NCI-H146 treated with DMSO at 0.1 percent for 48 hours (cell line): Measurements from ENCODE around the gene DCC.

Experiments
- DNase-seq: peaks from one replicate; lab custom pipeline; 2025; ENCODE audit not compliant: unreplicated experiment; lab: John Stamatoyannopoulos, UW

DCC gene

GRCh38 chr18:53148123-53148522 lies 808.1 kb downstream of the DCC start:
- DNase-seq, result no peak

GRCh38 chr18:53152476-53152875 lies 812.5 kb downstream of the DCC start:
- no peak for DNase-seq

- no peak for DNase-seq
These were observed 813.3 kb downstream of the DCC start for GRCh38 chr18:53153281-53153680.

- no peak for DNase-seq
These were observed 813.8 kb downstream of the DCC start for GRCh38 chr18:53153800-53154199.

GRCh38 chr18:53165770-53166169 lies 825.8 kb downstream of the DCC start:
- no peak for DNase-seq

DNA sequence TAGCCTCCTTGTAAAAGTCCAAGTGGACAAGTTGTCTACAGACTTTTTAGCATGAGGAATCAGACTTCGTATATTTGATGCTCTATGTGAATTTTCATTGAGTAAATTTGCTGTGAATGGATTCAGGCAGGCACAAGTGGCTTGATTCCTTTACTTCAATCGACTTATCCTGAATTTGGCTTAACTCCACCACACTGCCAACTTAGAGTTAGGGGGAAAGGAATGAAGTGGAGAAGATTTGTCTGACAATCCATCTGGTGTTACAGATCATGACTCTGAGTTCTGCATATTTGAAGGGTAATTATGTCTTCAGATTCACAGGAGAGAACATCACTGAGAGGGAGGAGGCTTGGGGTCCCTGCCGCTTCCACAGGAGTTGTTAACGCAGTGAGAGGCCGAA lies 829.3 kb downstream of the DCC start:
- DNase-seq, result no peak

DNA sequence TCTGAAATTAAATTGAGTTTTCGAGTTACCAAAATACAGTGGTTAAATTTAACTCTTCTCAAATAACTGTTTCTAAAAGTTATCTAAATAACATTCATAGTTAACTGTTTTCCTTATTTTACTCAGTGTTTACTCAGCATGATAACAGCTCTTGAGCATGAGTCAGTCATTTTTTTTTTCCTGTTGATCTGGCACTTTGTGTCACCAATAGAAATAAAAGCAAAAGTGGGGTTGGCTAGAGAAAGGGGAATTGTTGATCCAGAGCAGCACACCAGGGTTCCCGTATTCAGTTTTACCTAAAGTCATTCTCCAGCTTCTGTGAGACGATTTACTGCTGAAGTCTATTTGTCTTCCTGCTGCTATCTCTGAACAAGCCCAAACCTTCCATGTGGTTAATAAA lies 851.6 kb downstream of the DCC start:
- peak; percentile 92 for DNase-seq

- peak; percentile 59 for DNase-seq
These were observed 853.9 kb downstream of the DCC start for GRCh38 chr18:53193870-53194269.

DNA sequence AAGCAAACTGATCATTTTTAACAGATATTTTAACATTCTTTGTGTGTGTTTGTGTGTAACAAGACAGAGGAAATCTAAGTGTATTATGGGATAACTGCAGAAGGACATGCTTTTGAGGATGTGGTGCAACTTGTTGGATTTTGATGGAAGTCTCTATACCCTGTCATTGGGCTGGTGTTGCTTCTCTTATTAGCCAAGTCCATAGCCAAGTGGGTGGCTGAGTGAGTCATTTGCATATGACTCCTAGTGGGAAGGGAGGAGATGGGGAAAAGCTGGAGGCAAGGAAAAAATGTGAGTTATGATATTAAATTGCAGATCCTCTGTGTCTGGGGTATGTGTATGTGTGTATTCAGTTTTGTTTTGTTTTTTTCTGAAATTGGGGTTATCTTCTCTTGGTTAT lies 879.9 kb downstream of the DCC start:
- no peak for DNase-seq

DNA sequence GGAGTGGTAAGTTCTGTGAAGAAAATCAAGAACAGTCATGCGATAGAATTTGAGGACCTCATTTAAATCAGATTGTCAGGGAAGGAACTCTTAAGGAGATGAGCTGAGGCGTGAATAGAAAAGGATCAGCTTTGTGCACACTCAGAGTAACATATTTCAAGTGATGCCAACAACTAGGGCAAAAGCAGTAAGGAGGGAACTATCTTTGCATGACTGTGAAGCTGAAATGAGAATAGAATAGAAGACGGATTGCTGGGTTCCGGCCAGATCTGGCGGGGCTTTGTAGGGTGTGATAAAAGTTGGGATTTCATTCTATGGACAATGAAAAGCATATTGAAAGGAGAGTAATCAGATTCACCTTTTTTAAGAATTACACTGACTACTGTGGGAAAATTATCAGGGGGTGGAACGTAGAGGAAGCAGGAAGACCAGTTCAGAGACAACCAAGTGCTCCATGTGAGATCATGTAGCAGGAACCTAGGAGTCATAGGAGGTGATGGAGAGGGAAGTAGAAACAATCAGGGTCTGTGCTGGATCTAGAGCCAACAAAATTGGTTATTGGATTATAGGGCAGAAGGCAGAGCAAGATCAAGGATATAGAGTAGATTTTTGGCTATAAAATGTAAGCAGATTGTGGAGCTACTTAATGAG lies 884.3 kb downstream of the DCC start:
- no peak for DNase-seq

GRCh38 chr18:53225567-53226325 lies 885.7 kb downstream of the DCC start:
- no peak for DNase-seq

- DNase-seq, result no peak
These were observed 894.6 kb downstream of the DCC start for GRCh38 chr18:53234610-53235009.

DNA sequence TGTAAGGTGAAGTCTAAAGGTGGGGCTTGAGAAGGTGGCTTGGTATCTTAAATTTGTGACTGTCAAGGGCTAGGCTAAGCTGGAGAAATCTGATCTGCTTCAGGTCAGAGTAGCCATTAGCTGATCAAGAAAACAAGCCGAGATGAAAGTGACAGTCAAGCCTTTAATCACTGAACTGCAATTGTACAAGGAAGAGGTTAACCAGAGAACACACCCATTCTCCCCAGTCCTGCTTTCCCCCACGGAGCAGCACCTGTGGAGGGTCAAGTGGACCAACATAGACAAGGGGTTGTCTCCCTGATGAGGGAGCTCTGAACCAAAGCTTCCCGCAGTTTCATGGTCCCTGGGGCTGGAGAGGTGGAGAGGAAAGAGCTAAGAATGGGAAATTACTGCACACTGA lies 901.2 kb downstream of the DCC start:
- no peak for DNase-seq

- DNase-seq, result peak; percentile 31
These were observed 913.8 kb downstream of the DCC start for GRCh38 chr18:53253789-53254188.

DNA sequence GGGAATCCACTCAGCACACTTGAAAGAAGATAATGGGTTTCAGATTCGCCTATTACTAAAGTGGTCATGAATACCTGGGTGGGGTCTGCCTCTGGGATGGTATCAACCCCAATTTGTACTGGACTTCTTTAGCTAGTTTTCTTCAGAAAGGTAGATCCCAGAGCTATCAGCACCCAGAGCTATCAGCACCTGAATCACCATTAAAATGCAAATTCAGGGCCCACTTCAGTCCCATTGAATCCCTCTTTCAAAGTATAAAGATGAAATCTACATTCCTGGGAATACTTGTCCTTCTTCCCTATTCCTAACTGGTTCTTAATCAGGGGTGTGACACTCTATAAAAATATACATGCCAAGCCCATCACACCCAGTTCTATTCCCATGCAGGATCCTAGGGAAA lies 914.3 kb downstream of the DCC start:
- DNase-seq, result no peak

- DNase-seq, result no peak
These were observed 921.2 kb downstream of the DCC start for GRCh38 chr18:53261241-53261640.

DNA sequence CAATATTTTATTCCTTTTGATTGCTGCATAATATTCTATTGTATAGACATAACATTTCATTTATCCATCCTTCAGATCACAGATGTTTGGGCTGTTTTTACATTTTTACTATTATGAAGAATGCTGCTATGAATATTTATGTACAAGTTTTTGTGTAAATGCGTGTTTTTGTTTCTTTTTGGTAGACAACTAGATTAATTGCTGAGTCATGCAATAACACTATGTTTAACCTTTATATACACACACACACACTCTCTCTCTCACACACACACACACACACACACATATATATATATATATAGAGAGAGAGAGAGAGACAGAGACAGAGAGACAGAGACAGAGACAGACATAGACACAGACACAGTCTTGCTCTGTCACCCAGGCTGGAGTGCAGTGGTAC lies 926.9 kb downstream of the DCC start:
- no peak for DNase-seq

DNA sequence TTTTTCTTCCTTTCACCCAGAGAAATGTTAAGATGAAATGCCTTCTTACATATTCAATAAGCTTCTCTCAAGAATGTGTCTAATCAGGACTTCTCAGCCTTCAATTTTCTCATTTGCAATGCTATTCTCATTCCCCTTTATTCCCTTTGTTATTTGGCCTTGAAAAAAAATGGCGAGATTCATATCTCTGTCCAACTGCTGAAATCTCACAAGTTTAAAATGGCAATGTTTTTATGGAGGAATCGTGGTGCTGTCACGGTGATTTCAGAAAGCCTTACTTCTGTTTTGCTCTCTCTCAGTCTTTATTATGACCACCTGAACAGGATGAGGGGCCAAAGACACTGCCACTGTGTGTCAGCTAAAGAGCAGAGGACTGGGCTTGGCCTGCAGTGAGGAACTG lies 928.5 kb downstream of the DCC start:
- DNase-seq, result no peak

DNA sequence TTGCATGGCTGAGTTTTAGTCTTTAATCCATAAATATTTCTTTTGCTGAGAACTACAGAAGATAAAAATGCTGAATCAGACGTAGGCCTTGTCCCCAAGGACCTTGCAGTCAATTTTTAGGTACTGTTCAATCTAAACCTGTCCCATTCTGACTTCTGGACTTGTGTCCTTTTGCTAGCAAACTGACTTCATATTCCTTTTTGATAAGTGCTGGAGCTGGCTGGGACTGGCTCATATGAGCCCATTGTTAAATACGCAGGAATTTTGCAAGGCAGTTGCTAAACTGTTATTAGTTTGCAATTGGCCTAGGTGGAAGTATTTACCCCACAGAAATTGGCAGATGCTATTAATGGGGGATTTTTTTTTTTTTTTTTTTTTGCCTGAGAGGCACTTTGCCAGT lies 941.4 kb downstream of the DCC start:
- DNase-seq, result no peak

DNA sequence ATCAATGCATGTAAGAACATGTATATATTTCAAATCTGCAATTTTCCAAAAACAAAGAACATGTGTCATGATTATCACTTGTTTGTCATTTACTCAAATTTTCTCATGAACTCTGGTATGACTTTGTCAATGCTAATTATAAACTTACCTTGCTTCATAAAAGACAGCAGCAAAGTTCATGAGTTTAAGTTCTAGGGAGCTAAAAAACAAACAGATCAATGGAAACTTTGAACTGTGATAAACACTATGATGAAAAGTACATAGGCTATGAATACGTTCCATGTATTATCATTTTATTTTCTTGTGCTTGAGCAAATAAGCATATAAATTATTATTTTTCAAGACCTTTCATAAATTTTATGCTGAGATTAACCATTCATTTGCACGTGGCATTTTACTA lies 943.7 kb downstream of the DCC start:
- DNase-seq, result no peak

DNA sequence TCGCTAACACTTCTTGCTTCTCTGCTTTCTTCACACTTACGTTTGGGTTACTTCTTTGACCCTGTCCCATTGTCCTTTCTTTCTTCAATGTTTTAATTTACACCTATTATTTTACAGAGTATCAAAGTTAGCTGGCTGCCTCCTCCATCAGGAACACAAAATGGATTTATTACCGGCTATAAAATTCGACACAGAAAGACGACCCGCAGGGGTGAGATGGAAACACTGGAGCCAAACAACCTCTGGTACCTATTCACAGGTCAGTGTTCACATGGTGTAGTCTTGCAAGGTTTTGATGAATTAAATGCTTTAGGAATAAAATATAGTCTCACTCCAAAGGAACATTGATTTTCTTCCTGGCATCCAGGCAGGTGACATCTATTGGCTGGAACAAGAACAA lies 965.5 kb downstream of the DCC start:
- no peak for DNase-seq

GRCh38 chr18:53319628-53320027 lies 979.6 kb downstream of the DCC start:
- DNase-seq, result no peak

- no peak for DNase-seq
These were observed 982.2 kb downstream of the DCC start for GRCh38 chr18:53322163-53322562.
